ENCODE results near the gene SKOR2.

Gene SKOR2

DNA sequence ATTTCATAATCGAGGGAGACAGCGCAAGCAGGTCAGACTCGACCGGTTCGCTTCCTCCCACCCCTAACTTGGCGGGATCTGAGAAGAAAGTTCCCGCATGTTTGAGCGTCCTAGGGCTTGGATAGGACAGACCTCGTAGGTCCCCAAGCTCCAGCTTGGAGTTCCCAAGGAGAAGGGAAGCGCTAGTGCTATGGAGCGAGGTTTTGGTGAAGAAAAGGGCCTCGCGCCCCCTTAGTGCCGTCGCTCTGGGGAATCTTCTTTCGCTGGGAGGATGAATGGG, 11.6 kb upstream of the SKOR2 start (continued):
- TF ChIP-seq, protein P1, sequence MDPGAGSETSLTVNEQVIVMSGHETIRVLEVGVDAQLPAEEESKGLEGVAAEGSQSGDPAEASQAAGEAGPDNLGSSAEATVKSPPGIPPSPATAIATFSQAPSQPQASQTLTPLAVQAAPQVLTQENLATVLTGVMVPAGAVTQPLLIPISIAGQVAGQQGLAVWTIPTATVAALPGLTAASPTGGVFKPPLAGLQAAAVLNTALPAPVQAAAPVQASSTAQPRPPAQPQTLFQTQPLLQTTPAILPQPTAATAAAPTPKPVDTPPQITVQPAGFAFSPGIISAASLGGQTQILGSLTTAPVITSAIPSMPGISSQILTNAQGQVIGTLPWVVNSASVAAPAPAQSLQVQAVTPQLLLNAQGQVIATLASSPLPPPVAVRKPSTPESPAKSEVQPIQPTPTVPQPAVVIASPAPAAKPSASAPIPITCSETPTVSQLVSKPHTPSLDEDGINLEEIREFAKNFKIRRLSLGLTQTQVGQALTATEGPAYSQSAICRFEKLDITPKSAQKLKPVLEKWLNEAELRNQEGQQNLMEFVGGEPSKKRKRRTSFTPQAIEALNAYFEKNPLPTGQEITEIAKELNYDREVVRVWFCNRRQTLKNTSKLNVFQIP (CRISPR knock-in tag; IDR thresholded peaks at IDR 0.05; ENCODE audit: borderline replicate concordance, low read depth) = no peak
- TF ChIP-seq ARNTL (CRISPR knock-in tag; IDR thresholded peaks at IDR 0.05; ENCODE audit: borderline replicate concordance, low read depth) (no peak), SNAI2 (CRISPR knock-in tag; IDR thresholded peaks at IDR 0.05) (no peak), CSDC2 (CRISPR knock-in tag; IDR thresholded peaks at IDR 0.05) (no peak), ZFP3 (CRISPR knock-in tag; IDR thresholded peaks at IDR 0.05) (no peak), ISL1 (CRISPR knock-in tag; IDR thresholded peaks at IDR 0.05) (no peak)
- TF ChIP-seq, protein P2, sequence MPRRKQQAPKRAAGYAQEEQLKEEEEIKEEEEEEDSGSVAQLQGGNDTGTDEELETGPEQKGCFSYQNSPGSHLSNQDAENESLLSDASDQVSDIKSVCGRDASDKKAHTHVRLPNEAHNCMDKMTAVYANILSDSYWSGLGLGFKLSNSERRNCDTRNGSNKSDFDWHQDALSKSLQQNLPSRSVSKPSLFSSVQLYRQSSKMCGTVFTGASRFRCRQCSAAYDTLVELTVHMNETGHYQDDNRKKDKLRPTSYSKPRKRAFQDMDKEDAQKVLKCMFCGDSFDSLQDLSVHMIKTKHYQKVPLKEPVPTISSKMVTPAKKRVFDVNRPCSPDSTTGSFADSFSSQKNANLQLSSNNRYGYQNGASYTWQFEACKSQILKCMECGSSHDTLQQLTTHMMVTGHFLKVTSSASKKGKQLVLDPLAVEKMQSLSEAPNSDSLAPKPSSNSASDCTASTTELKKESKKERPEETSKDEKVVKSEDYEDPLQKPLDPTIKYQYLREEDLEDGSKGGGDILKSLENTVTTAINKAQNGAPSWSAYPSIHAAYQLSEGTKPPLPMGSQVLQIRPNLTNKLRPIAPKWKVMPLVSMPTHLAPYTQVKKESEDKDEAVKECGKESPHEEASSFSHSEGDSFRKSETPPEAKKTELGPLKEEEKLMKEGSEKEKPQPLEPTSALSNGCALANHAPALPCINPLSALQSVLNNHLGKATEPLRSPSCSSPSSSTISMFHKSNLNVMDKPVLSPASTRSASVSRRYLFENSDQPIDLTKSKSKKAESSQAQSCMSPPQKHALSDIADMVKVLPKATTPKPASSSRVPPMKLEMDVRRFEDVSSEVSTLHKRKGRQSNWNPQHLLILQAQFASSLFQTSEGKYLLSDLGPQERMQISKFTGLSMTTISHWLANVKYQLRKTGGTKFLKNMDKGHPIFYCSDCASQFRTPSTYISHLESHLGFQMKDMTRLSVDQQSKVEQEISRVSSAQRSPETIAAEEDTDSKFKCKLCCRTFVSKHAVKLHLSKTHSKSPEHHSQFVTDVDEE (CRISPR knock-in tag; IDR thresholded peaks at IDR 0.05) = no peak

DNA sequence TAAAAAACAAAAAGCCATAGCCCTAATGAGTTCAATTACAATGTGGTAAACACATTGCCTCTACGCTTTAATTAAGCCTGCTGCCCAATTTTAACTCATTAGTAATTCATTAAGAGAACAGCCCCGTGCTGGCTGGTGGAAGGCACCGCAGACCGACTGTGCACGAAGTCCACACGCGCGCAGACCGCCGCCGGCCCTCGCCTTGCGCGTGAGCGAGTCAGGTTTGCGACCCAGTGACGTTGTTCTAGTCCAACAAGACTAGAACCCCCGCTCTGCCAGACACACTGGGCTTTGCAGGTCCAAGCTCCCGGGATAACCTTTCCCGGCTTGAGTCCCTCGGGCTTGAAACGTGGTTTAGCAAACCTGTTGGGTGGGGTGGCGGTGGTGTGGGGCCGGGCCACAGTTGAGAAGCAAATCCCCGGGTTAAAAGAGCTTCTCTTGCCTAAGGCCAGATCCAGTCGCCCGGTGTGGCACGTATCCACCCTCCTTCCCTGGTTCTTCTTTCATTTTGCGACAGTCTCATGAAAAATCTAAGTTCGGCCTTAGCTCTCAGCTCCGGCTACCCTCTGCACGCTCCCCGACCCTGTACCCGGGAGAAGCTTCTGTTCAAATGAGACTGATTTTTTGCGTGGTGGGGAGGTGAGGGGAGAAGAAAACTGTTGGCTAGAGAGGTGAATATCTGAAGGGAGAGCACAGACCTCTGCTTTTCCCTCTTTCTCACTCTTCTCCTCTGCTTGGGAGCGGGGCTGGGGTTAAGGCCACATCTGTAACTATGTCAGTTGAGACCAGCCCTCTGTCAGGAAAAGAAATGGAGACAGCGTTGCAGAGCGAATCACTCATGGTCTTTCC, 11.1 kb upstream of the SKOR2 start:
- TF ChIP-seq, protein P3, sequence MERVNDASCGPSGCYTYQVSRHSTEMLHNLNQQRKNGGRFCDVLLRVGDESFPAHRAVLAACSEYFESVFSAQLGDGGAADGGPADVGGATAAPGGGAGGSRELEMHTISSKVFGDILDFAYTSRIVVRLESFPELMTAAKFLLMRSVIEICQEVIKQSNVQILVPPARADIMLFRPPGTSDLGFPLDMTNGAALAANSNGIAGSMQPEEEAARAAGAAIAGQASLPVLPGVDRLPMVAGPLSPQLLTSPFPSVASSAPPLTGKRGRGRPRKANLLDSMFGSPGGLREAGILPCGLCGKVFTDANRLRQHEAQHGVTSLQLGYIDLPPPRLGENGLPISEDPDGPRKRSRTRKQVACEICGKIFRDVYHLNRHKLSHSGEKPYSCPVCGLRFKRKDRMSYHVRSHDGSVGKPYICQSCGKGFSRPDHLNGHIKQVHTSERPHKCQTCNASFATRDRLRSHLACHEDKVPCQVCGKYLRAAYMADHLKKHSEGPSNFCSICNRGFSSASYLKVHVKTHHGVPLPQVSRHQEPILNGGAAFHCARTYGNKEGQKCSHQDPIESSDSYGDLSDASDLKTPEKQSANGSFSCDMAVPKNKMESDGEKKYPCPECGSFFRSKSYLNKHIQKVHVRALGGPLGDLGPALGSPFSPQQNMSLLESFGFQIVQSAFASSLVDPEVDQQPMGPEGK (CRISPR knock-in tag; IDR thresholded peaks at IDR 0.05; ENCODE audit: borderline replicate concordance) = no peak
- TF ChIP-seq GLIS3 (CRISPR knock-in tag; IDR thresholded peaks at IDR 0.05) (no peak), ZC3H10 (CRISPR knock-in tag; IDR thresholded peaks at IDR 0.05) (no peak), PPARA (CRISPR knock-in tag; IDR thresholded peaks at IDR 0.05; ENCODE audit: borderline replicate concordance) (no peak), RARB (CRISPR knock-in tag; IDR thresholded peaks at IDR 0.05) (no peak), CSDC2 (CRISPR knock-in tag; IDR thresholded peaks at IDR 0.05) (no peak), ESRRG (CRISPR knock-in tag; IDR thresholded peaks at IDR 0.05) (no peak), ZNF70 (CRISPR knock-in tag; IDR thresholded peaks at IDR 0.05) (no peak), TOX (CRISPR knock-in tag; IDR thresholded peaks at IDR 0.05; ENCODE audit: borderline replicate concordance) (no peak), ZFP30 (CRISPR knock-in tag; IDR thresholded peaks at IDR 0.05) (no peak), SNAI2 (CRISPR knock-in tag; IDR thresholded peaks at IDR 0.05) (no peak), BACH2 (CRISPR knock-in tag; IDR thresholded peaks at IDR 0.05; ENCODE audit: borderline replicate concordance) (no peak), ZFP3 (CRISPR knock-in tag; IDR thresholded peaks at IDR 0.05) (no peak), ZNF8 (CRISPR knock-in tag; IDR thresholded peaks at IDR 0.05) (no peak), TCF4 (CRISPR knock-in tag; IDR thresholded peaks at IDR 0.05; ENCODE audit: borderline replicate concordance) (no peak), ZNF565 (CRISPR knock-in tag; conservative IDR thresholded peaks at IDR 0.05; ENCODE audit: low read depth) (no peak)
- TF ChIP-seq, protein P4, sequence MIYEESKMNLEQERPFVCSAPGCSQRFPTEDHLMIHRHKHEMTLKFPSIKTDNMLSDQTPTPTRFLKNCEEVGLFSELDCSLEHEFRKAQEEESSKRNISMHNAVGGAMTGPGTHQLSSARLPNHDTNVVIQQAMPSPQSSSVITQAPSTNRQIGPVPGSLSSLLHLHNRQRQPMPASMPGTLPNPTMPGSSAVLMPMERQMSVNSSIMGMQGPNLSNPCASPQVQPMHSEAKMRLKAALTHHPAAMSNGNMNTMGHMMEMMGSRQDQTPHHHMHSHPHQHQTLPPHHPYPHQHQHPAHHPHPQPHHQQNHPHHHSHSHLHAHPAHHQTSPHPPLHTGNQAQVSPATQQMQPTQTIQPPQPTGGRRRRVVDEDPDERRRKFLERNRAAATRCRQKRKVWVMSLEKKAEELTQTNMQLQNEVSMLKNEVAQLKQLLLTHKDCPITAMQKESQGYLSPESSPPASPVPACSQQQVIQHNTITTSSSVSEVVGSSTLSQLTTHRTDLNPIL (CRISPR knock-in tag; IDR thresholded peaks at IDR 0.05; ENCODE audit: low read depth) = no peak
- TF ChIP-seq, protein P5, sequence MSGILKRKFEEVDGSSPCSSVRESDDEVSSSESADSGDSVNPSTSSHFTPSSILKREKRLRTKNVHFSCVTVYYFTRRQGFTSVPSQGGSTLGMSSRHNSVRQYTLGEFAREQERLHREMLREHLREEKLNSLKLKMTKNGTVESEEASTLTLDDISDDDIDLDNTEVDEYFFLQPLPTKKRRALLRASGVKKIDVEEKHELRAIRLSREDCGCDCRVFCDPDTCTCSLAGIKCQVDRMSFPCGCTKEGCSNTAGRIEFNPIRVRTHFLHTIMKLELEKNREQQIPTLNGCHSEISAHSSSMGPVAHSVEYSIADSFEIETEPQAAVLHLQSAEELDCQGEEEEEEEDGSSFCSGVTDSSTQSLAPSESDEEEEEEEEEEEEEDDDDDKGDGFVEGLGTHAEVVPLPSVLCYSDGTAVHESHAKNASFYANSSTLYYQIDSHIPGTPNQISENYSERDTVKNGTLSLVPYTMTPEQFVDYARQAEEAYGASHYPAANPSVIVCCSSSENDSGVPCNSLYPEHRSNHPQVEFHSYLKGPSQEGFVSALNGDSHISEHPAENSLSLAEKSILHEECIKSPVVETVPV (CRISPR knock-in tag; IDR thresholded peaks at IDR 0.05) = no peak
- no peak; the same call in 2 of the 3 replicates for ATAC-seq

DNA sequence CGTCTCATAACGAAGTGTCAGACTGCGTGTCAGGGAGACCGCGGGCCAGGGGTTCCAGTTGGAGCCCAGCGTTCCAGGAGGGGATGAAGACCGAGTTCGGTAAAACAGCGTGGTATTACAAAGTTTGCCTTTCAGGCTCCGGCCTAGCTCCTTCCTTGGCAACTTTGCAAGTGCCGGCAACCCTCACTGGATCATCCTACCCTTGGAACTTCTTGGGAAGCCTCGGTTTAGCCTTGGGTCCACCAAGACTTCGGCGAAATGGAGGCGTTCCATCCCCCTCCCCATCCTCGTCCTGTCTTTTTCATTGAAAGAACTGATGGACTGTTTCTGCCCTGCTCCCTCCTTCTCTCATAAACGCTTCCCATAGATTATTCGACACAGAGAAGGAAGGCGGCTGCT, 10.4 kb upstream of the SKOR2 start:
- ATAC-seq = no peak
- no peak for TF ChIP-seq CSDC2 (CRISPR knock-in tag; IDR thresholded peaks at IDR 0.05)
- TF ChIP-seq ARNTL (CRISPR knock-in tag; IDR thresholded peaks at IDR 0.05; ENCODE audit: borderline replicate concordance, low read depth) = no peak
- TF ChIP-seq GLIS3 (CRISPR knock-in tag; IDR thresholded peaks at IDR 0.05) = no peak

Data from SK-N-SH treated with all-trans-retinoic acid at 6 μM for 48 hours (cell line).